Activated CD8-positive, alpha-beta memory T cell treated with anti-CD3 and anti-CD28 coated beads, Interleukin-2, amount 50 U/mL, for 24 hours (primary cell): Measurements from ENCODE around the gene TP63.

Source experiments
- DNase-seq: peaks from one replicate; pipeline ENCODE4 v3.0.0-alpha.2; 2020; ENCODE audit errors: extremely low read depth

The TP63 gene

DNA sequence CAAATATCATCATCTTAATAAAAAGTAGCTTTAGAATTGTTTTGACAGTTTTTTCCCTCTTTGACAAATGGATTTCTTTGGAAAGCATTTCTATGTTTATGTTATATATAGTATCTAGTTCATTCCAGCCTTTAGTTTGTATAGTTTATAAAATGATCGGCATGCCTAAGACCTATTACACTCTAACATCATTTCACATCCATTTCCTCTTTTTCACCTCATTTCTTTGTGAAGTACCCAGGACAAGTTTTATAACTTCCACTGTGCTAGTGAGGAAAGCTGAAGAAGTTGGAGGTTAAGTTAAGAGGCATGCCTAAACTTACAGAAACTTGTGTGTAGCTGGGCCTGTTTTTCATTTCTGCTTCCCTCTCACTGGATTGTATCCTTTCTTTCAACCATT is 178.4 kb downstream of the TP63 start:
- DNase-seq: no peak

GRCh38 chr3:189812806-189813465 is 181.7 kb downstream of the TP63 start:
- DNase-seq: no peak

GRCh38 chr3:189813647-189814240 is 182.6 kb downstream of the TP63 start:
- no peak for DNase-seq

GRCh38 chr3:189820365-189820720 is 189.2 kb downstream of the TP63 start:
- DNase-seq: no peak

- DNase-seq: no peak
Measured at GRCh38 chr3:189821262-189821661, 190.1 kb downstream of the TP63 start.

DNA sequence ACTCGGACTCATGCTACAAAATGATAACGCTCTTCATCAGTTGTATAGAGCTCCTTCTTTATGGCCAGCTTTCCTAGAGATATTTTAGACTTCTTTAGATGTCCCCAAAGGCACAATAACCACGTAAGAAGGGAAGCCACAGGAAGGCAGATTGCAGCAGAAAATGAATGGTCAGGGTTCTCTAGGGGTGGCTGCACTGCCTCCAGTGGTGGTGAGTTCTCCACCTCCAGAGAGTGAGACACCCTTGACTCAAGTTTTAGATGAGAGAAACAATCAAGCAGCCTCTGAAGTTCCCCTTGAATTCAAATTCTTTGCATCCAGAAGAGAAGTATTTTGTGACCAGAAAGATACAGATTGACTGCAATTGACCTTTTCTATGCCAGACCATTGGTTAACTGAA is 191.5 kb downstream of the TP63 start:
- DNase-seq: no peak

DNA sequence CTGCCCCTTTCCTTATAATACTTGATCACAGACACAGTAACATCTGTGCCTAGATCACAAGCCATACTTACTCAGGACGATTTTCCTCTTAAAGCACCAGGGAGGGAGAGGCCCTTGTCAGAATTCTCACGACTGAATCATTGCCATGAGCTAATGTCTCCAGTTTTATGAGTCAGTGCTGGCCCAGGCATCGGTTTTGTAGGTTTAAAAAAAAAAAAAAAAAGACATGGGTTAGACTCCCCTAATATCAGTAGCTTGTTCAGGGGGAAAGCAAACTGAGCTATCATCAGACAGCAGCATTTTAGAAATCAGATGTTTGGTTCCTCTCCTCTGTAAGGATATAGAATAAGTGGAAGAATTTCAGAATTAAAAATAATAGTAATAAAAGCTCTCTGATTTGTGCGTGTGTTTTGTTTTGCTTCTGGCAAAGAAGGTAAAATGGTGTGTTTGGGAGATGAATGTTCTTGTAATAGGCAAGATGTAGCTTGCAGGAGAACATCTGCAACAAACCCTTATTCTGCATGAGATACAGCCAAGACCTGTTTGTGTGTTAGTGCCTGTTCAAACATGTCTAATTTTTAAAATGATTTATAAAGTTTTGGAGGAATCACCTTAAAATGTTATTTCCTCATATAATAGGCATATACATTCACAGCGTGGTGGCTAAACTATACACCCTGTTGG is 193.6 kb downstream of the TP63 start:
- DNase-seq: no peak

DNA sequence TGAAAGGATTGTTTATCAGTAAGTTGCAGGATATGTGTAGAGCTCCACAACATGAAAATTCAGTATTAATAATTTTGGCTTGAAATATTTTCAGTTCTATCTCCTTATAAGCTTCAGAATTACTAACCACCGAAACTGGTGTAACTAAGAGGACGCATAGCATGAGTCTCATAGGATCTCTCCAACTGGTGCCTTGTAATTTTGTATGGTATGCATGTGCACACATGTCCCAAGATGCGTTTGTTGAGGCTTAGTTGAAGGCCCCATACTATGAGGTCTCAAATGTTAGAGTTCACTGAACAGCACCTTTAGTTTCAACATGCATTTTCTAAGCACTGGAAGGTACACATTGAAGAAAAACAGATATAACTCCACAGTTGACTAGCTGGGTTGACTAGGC is 195.4 kb downstream of the TP63 start:
- no peak for DNase-seq

DNA sequence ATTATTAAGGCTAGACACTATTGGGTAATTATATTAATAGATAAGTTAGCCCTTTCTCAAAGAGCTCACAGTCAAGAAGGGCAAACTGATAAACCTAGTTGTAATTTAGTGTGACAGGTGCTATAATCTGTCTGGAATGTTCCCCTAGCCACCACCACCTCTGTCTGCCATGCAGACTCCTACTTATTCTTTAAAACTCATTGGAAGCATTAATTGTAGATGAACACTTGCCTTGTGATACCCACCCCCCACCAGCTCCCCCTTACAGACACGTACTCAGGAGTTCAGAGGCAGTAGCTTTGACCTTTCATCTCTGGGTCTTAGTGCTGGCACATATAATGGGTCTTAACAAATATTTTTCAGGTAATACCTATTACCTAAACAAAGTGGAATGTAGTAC is 195.9 kb downstream of the TP63 start:
- DNase-seq: no peak

- no peak for DNase-seq
Measured at GRCh38 chr3:189830401-189830800, 199.2 kb downstream of the TP63 start.

DNA sequence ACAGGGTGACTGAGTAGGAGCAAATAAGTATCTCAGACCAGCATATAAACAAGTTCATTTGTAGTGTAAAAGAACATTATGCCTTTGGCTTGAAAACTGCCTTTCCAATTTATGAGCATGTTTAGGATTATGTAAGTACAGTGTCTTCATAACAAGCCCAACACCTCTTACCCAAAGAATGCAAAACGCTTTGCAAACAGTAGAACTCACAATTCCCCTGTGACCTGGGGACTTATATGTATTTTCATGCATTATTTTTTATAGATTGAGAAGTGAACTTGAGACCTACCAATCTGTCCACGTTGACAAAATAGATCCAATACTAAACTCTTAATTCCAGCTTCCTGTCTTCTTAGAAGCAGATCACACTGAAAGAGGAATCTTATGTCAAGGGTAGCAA is 202.1 kb downstream of the TP63 start:
- DNase-seq: no peak

GRCh38 chr3:189833996-189834395 is 202.8 kb downstream of the TP63 start:
- DNase-seq: no peak

DNA sequence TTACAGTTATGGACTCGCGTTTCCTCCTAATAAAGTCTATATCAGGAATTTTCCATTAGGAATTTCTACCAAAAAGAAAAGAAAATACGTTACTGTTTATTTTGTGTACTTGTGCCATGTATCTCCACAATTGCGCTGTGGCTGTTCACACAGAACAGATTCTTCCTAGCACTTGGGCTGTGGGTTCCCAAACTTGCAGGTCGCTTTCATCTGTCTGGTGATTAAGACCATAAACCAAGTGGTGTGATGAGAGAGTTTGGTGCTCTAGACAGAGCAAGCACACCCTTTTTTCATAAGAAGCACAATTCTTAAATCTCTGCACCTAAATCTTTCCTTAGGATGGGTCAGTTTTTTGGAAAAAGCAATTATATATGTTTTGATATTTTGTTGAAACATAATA is 203.3 kb downstream of the TP63 start:
- no peak for DNase-seq

GRCh38 chr3:189836795-189837194 is 205.6 kb downstream of the TP63 start:
- DNase-seq: no peak

DNA sequence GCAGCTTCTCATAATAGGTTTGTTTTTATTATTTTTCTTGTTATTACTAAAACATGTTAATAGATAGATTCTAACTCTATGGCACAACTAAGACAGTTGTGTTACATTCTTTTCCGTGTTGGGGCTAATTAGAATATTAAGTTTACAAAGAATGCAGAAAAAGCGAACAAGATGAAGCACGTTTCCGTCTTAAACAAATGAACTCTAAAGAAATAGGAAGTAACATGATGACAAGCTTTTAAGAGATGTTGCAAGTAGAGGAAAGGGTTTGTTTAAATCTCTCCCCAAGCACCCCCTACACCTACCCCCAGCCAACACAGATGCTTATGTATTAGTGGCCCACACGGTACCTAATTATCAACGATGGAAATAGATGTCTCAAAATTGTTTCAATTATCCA is 207.1 kb downstream of the TP63 start:
- DNase-seq: no peak

- no peak for DNase-seq
Measured at GRCh38 chr3:189839576-189839975, 208.4 kb downstream of the TP63 start.

- DNase-seq: no peak
Measured at GRCh38 chr3:189841473-189842205, 210.4 kb downstream of the TP63 start.

- DNase-seq: no peak
Measured at GRCh38 chr3:189842681-189843602, 211.8 kb downstream of the TP63 start.

DNA sequence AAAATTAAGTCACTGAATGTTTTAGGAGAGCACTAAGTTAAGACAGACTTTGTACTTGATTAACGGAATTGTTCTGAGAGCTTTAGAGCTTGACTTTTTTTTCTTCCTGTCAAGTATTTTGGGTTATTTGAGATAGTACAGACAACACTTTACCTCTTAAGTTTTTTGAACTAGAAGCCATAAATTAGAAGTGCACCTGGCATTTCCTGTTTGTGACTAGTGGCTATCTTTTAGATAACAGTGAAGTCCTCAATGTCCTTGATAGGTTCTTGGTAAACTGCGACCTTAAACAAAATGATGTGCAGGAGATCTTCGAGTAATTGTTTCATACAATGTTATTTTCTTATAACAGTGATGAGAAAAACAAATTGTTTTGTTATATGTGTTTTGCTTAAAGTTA is 213.9 kb downstream of the TP63 start:
- DNase-seq: no peak

GRCh38 chr3:189848395-189849040 is 217.3 kb downstream of the TP63 start:
- no peak for DNase-seq

GRCh38 chr3:189849262-189849661 is 218.1 kb downstream of the TP63 start:
- no peak for DNase-seq
